Measurements from ENCODE around the gene CD36. TPM values are rescaled to one million over a fixed set of nuclear protein-coding genes. Genes with fewer than 3 reads are reported as not detected.

CD36 gene
- total RNA-seq, 6 experiments from 2014 or later: 0.74 to 3.5 (median 1.1) TPM

DNA sequence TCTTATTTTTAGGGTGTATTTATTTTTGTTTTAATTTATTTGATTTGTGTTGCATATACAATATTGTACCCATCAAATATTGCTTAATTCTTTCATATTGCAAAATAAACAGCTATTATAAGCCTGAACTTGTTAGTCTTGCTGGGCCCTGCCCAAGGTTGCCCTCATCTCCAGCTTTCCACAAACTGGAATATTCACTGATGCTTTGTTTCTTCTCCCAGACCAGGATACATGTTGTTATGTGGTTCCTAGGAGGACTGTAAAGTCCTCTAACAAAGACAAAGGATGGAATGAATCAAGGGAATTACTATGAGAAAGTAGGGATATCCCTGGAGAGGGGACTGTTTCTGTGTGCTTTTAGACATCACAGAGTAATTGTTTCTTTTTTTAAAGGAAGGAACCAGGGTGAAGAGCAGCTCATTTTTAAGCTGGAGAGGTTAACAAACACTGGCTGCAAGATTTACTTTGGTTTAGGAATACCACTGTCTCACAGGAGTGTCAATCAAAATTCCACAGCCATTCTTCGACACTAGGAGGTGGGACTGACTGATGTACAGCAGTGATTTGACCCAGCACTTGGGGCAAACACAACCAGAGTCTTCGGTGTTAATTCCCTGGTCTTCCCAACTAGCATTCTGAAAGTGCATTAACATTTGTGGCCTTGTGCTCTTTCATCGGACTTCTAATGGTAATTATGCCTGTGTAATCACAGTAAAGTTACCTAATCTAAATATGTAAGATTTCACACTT is 14.8 kb upstream of the CD36 start:
- peaks cover 13% of the 10 kb centered on the region for H3K36me3 Mint-ChIP-seq (ENCODE audit: low read depth)
- no peaks in the 10 kb centered on the region for H3K9me3 Mint-ChIP-seq
- H3K27me3 Mint-ChIP-seq (ENCODE audit: insufficient read depth): no peaks in the 10 kb centered on the region; the same call in 1 of the 2 replicates
- no peak for DNase-seq
- peaks cover 47% of the 10 kb centered on the region for H3K4me1 Mint-ChIP-seq (ENCODE audit: low read depth)
- peak overlapping the region; percentile 28; the same call in 1 of the 2 replicates for H3K27ac Mint-ChIP-seq
- H3K4me3 Mint-ChIP-seq: no peak overlapping the region
- TF ChIP-seq CTCF (IDR thresholded peaks at IDR 0.05): no peak

DNA sequence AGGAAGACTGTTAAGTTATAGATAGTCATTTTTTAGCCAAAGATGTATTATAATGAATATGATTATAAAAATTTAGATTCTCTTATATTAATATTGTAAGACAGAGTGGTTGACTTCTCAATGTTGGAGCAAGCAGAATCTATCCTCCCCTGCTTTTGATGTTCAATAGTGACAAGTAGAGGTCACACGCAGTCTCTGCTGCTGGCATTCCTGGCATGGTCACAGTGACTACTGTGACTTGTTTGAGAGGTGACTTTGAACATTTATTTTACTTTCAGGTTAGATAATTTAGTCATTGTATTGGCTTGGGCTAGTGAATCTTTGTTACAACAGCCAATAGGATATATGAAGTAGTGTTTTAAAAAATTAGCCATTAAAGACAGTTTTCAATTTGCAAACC is 13.7 kb upstream of the CD36 start:
- Mint-ChIP-seq H3K4me1 (ENCODE audit: low read depth) (peaks cover 43% of the 10 kb centered on the region), H3K27ac (no peak overlapping the region), H3K27me3 (ENCODE audit: insufficient read depth) (no peaks in the 10 kb centered on the region; the same call in none of the 2 replicates), H3K9me3 (no peaks in the 10 kb centered on the region), H3K4me3 (no peak overlapping the region), H3K36me3 (ENCODE audit: low read depth) (peaks cover 4% of the 10 kb centered on the region)
- TF ChIP-seq CTCF (IDR thresholded peaks at IDR 0.05): no peak
- DNase-seq: no peak

DNA sequence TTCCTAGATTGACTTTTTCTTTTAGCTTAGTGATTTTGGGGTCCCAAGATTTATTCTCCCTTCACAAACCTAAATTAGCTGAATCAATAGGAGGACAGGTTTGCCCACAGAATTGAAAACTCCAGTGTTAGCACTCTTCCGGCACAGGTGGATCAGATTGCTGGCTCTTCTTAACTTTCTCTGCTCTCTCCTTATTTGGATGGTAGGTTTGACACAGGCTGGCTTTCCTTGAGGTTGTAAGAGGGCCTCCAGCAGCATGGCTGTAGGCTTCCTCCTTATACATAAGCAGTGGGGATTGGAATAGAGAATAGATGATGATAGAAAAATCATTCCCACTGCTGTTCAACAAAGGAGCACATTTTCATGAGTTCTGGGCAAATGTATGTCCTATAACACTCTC is 9.4 kb upstream of the CD36 start:
- Mint-ChIP-seq H3K4me1 (ENCODE audit: low read depth) (peaks cover 30% of the 10 kb centered on the region), H3K36me3 (ENCODE audit: low read depth) (no peaks in the 10 kb centered on the region), H3K27ac (no peak overlapping the region), H3K27me3 (ENCODE audit: insufficient read depth) (no peaks in the 10 kb centered on the region; the same call in 1 of the 2 replicates), H3K4me3 (no peak overlapping the region), H3K9me3 (no peaks in the 10 kb centered on the region)
- TF ChIP-seq CTCF (IDR thresholded peaks at IDR 0.05): no peak
- DNase-seq: no peak

- Mint-ChIP-seq H3K27ac (no peak overlapping the region), H3K36me3 (ENCODE audit: low read depth) (no peaks in the 10 kb centered on the region), H3K27me3 (ENCODE audit: insufficient read depth) (no peaks in the 10 kb centered on the region; the same call in 1 of the 2 replicates), H3K9me3 (no peaks in the 10 kb centered on the region), H3K4me3 (no peak overlapping the region), H3K4me1 (ENCODE audit: low read depth) (peaks cover 44% of the 10 kb centered on the region)
- TF ChIP-seq CTCF (IDR thresholded peaks at IDR 0.05): no peak
- DNase-seq: no peak
Observed at GRCh38 chr7:80630608-80631405, 7.6 kb upstream of the CD36 start.

GRCh38 chr7:80631421-80631820 is 7.0 kb upstream of the CD36 start:
- TF ChIP-seq CTCF (IDR thresholded peaks at IDR 0.05): no peak
- Mint-ChIP-seq H3K27ac (no peak overlapping the region), H3K27me3 (ENCODE audit: insufficient read depth) (no peaks in the 10 kb centered on the region; the same call in 1 of the 2 replicates), H3K9me3 (no peaks in the 10 kb centered on the region), H3K36me3 (ENCODE audit: low read depth) (no peaks in the 10 kb centered on the region), H3K4me3 (no peak overlapping the region), H3K4me1 (ENCODE audit: low read depth) (peaks cover 50% of the 10 kb centered on the region)
- DNase-seq: no peak

Data from HFFc6 (cell line).